ENCODE data around the gene PSMB4. TPM values are rescaled to one million over a fixed set of nuclear protein-coding genes. Genes with fewer than 3 reads are reported as not detected.
"Not testable (repeated sequence)": the region's sequence is repeated elsewhere in the genome, so short reads cannot be mapped to it uniquely, and the experiment has no call there.

The PSMB4 gene
- polyA plus RNA-seq (340 to 379 TPM (median 354 TPM) in 3 replicates), polyA minus RNA-seq (229 to 299 TPM (median 261 TPM) in 3 replicates)
- polyA plus RNA-seq (2011; ENCODE audit: low read depth) = 69.1 TPM
- polyA plus RNA-seq (2011; cell fraction: cytosol; rRNA removed) = 351 and 417 TPM in 2 replicates
- 388 and 398 TPM in 2 replicates for polyA plus RNA-seq (2011; cell fraction: nucleus; rRNA removed)
- polyA plus RNA-seq (2012; ENCODE audit: low replicate concordance) = 251 and 306 TPM in 2 replicates
- 186 TPM for polyA minus RNA-seq (2011; cell fraction: cytosol; rRNA and poly(A)+ RNA removed)
- polyA minus RNA-seq (2011; cell fraction: nucleus; rRNA and poly(A)+ RNA removed) = 63.7 and 72.2 TPM in 2 replicates

- peak; percentile 33 to 72 (median 48) for TF ChIP-seq CTCF (optimal IDR thresholded peaks at IDR 0.05 in 1 of 3, IDR thresholded peaks at IDR 0.05 in 1 of 3, conservative IDR thresholded peaks at IDR 0.05 in 1 of 3; ENCODE audit: extremely low read depth in 1 of 3, insufficient read depth in 2 of 3, low read length in 3 of 3)
- no peak for TF ChIP-seq EZH2 (IDR thresholded peaks at IDR 0.05; ENCODE audit: low read length)
- Histone ChIP-seq H3K4me1 (ENCODE audit: control insufficient read depth, extremely low read depth, insufficient read depth, low read length) (peaks cover 12% of the 10 kb centered on the region), H3K4me3 (ENCODE audit: control insufficient read depth in 2 of 3, extremely low read depth in 1 of 3, insufficient read depth in 2 of 3, low read depth in 1 of 3, low read length in 3 of 3) (peak within 1 kb of the TSS; percentile 57 to 87 (median 77)), H3K9me3 (ENCODE audit: control insufficient read depth, low read depth, low read length) (no peaks in the 10 kb centered on the region), H3K9me1 (ENCODE audit: control insufficient read depth, extremely low read depth, insufficient read depth, low read length) (no peaks in the 10 kb centered on the region), H3K4me2 (ENCODE audit: control insufficient read depth, extremely low read depth, insufficient read depth, low read depth, low read length) (peak within 1 kb of the TSS; percentile 88), H4K20me1 (ENCODE audit: control insufficient read depth, extremely low read depth, insufficient read depth, low read length) (no peaks in the 10 kb centered on the region), H3K27me3 (ENCODE audit: control insufficient read depth, extremely low read depth, insufficient read depth, low read length) (no peaks in the 10 kb centered on the region), H3K79me2 (ENCODE audit: control insufficient read depth, insufficient read depth, low read length) (peaks cover 22% of the 10 kb centered on the region), H3K27ac (ENCODE audit: control insufficient read depth, insufficient read depth, low read length) (peak within 1 kb of the TSS; percentile 87), H3K36me3 (ENCODE audit: control insufficient read depth in 2 of 2, extremely low read depth in 1 of 2, insufficient read depth in 2 of 2, low read length in 2 of 2) (peaks cover 14 to 23% of the 10 kb centered on the region in 2 experiments), H3K9ac (ENCODE audit: control insufficient read depth, extremely low read depth, insufficient read depth, low read length) (peak within 1 kb of the TSS; percentile 93), H2AFZ (ENCODE audit: control insufficient read depth, low read length) (peak within 1 kb of the TSS; percentile 95)
- DNase-seq (ENCODE audit: low read depth, low spot score) = peak; percentile 58
- dilution Hi-C loops (cut with MboI; ENCODE audit: extremely low pct_ligation_motif_present, low sequenced_read_pairs) = no loop called here
- peak; percentile 81 for FAIRE-seq
Observed at GRCh38 chr1:151399324-151400171, at the start of gene PSMB4. Gene PSMB4, plus strand, starts transcription at chr1:151399573. Its CDS starts 15 bp downstream, at chr1:151399588.

DNA sequence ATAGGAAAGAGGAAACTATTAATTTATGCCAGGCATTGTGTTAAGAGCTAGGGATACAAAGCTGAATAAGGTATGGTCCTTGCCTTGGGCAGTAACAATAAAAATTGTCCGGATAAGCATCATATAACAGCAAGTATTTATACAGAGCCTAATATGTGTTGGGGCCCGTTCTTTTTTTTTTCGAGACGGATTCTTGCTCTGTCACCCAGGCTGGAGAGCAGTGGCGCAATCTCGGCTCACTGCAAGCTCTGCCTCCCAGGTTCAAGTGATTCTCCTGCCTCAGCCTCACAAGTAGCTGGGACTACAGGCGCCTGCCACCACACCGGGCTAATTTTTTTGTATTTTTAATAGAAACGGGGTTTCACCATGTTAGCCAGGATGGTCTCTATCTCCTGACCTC lies 49.0 kb upstream of the PSMB4 start:
- FAIRE-seq; H2AFZ ChIP-seq (ENCODE audit: control insufficient read depth, low read length); H3K79me2 ChIP-seq (ENCODE audit: control insufficient read depth, insufficient read depth, low read length): not testable (repeated sequence)

More for the DNA sequence above, 49.0 kb upstream of the PSMB4 start:
- H3K4me3 ChIP-seq (ENCODE audit: control insufficient read depth in 2 of 3, extremely low read depth in 1 of 3, insufficient read depth in 2 of 3, low read depth in 1 of 3, low read length in 3 of 3); H3K9ac ChIP-seq (ENCODE audit: control insufficient read depth, extremely low read depth, insufficient read depth, low read length); H3K9me1 ChIP-seq (ENCODE audit: control insufficient read depth, extremely low read depth, insufficient read depth, low read length); H3K27me3 ChIP-seq (ENCODE audit: control insufficient read depth, extremely low read depth, insufficient read depth, low read length); H3K36me3 ChIP-seq (ENCODE audit: control insufficient read depth in 2 of 2, extremely low read depth in 1 of 2, insufficient read depth in 2 of 2, low read length in 2 of 2); H4K20me1 ChIP-seq (ENCODE audit: control insufficient read depth, extremely low read depth, insufficient read depth, low read length); H3K27ac ChIP-seq (ENCODE audit: control insufficient read depth, insufficient read depth, low read length); DNase-seq (ENCODE audit: low read depth, low spot score); dilution Hi-C loops (cut with MboI; ENCODE audit: extremely low pct_ligation_motif_present, low sequenced_read_pairs); H3K9me3 ChIP-seq (ENCODE audit: control insufficient read depth, low read depth, low read length); H3K4me1 ChIP-seq (ENCODE audit: control insufficient read depth, extremely low read depth, insufficient read depth, low read length); H3K4me2 ChIP-seq (ENCODE audit: control insufficient read depth, extremely low read depth, insufficient read depth, low read depth, low read length): not testable (repeated sequence)

All from keratinocyte (primary cell).